A673 (cell line): ENCODE data around the gene IGFBP4.

ENCODE experiments used
- EZH2 ChIP-seq: fragments of 200-600 bp; sonication (generic); IDR thresholded peaks from 2 replicates; pipeline ENCODE4 v1.6.1; 2017; ENCODE audit warnings: borderline replicate concordance, low read depth, mild to moderate bottlenecking, mixed read lengths, antibody characterized with exemption, low read length; ENCODE audit not compliant: poor library complexity, severe bottlenecking
- TF ChIP-seq, protein P1 (sequence below): fragments of 300-800, 200-600 bp; sonication (generic); conservative IDR thresholded peaks from 2 replicates; pipeline ENCODE4 v1.5.1; 2017; ENCODE audit warnings: low read depth, mild to moderate bottlenecking, antibody characterized with exemption, low read length, moderate library complexity, mixed read lengths

DNA sequence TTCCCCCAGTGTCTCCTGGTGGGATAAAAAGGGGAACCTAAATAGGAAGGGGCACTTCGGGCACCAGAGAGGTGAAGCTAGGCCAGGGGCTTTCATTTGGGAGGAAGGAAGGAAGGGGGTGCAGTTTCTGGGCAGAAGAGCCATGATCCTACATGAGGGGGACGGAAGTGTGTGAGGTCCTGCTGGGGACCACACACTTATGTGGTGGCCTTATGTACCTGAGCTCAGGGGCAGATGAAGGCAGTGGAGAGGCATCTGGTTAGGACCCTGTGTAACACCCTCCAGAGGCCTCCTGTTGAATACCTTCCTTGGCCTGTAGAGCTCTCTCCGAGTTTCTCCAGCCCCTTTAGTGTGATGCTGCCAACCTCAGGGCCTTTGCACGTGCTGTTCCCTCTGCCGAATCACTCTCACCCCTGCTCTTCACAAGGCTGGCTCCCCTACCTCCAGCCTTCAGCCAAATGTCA is 21.2 kb downstream of the IGFBP4 start:
- no peak for TF ChIP-seq EZH2
- TF ChIP-seq, protein P1, sequence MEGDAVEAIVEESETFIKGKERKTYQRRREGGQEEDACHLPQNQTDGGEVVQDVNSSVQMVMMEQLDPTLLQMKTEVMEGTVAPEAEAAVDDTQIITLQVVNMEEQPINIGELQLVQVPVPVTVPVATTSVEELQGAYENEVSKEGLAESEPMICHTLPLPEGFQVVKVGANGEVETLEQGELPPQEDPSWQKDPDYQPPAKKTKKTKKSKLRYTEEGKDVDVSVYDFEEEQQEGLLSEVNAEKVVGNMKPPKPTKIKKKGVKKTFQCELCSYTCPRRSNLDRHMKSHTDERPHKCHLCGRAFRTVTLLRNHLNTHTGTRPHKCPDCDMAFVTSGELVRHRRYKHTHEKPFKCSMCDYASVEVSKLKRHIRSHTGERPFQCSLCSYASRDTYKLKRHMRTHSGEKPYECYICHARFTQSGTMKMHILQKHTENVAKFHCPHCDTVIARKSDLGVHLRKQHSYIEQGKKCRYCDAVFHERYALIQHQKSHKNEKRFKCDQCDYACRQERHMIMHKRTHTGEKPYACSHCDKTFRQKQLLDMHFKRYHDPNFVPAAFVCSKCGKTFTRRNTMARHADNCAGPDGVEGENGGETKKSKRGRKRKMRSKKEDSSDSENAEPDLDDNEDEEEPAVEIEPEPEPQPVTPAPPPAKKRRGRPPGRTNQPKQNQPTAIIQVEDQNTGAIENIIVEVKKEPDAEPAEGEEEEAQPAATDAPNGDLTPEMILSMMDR, result no peak
